GM12878 (cell line): ENCODE data around the gene ADCYAP1R1. TPM values are rescaled to one million over a fixed set of nuclear protein-coding genes. Genes with fewer than 3 reads are reported as not detected.

Experiments
- ATAC-seq: fragments of 200-7000 bp; cut with Tn5 transposase; 3 replicates; pipeline ENCODE4 v1.9.1; 2020; ENCODE audit warnings: mild to moderate bottlenecking, moderate library complexity
- BruUV-seq: library from RNA; stranded (reverse); fragments of 400-500 nt; replicated peaks from 2 replicates; lab custom pipeline; 2021; lab: Mats Ljungman, UMichigan
- CTCF ChIA-PET: fragments of 300-600 bp; sonication (Branson Sonifier 250); formaldehyde crosslinking; extraction: SDS; loops from one replicate; lab custom pipeline; 2021; ENCODE audit warnings: inconsistent platforms; lab: Yijun Ruan, JAX
- POLR2A ChIA-PET: fragments of 350-600 bp; formaldehyde crosslinking; extraction: SDS; loops from one replicate; lab custom pipeline; 2021; ENCODE audit warnings: inconsistent platforms; lab: Charles Lee
- RAD21 ChIA-PET: fragments of 300-600 bp; sonication (Branson Sonifier 250); formaldehyde crosslinking; loops from one replicate; lab custom pipeline; 2023; ENCODE audit warnings: antibody characterized with exemption; ENCODE audit not compliant: unreplicated experiment; lab: Charles Lee
- SMC1A ChIA-PET: fragments of 300-600 bp; sonication (Branson Sonifier 250); formaldehyde crosslinking; loops from one replicate; lab custom pipeline; 2023; ENCODE audit not compliant: unreplicated experiment, uncharacterized antibody; lab: Charles Lee
- DNase-seq: peaks from one replicate; pipeline ENCODE4 v3.0.0-alpha.2; 2011; ENCODE audit warnings: low read depth, low spot score
- FAIRE-seq: peaks from 3 replicates; lab custom pipeline; 2011; peaks lifted over from hg19 to GRCh38; lab: Jason Lieb, UNC
- H2AFZ ChIP-seq: 2 replicates; pipeline ENCODE4 v1.6.0; 2011; ENCODE audit warnings: low read depth, low read length, control low read depth; ENCODE audit not compliant: control insufficient read depth
- H3K27ac ChIP-seq: 2 replicates; pipeline ENCODE4 v1.5.1; 2011; ENCODE audit warnings: control low read depth; ENCODE audit not compliant: control insufficient read depth, insufficient read depth
- H3K27me3 ChIP-seq, 2 experiments: replicated peaks in 1 of 2; 2 replicates each; pipeline versions ENCODE4 v1.6.0 to v1.6.1; 2011; ENCODE audit warnings: low read length in 1 of 2; ENCODE audit not compliant: control insufficient read depth in 2 of 2, insufficient read depth in 2 of 2
- H3K36me3 ChIP-seq, 2 experiments: 2 replicates each; pipeline ENCODE4 v1.5.1; 2011; ENCODE audit warnings: low read length in 1 of 2; ENCODE audit not compliant: control insufficient read depth in 2 of 2, insufficient read depth in 2 of 2
- H3K4me1 ChIP-seq: 2 replicates; pipeline ENCODE4 v1.6.1; 2011; ENCODE audit warnings: mild to moderate bottlenecking, low read length, moderate library complexity, mixed read lengths; ENCODE audit not compliant: control insufficient read depth, insufficient read depth
- H3K4me2 ChIP-seq: 2 replicates; pipeline ENCODE4 v1.6.0; 2011; ENCODE audit warnings: control low read depth; ENCODE audit not compliant: control insufficient read depth, insufficient read depth
- H3K4me3 ChIP-seq: fragments of 200-600 bp; sonication (generic); 2 replicates; pipeline ENCODE4 v1.5.1; 2016
- H3K79me2 ChIP-seq: 2 replicates; pipeline ENCODE4 v1.6.0; 2011; ENCODE audit warnings: low read length; ENCODE audit not compliant: control insufficient read depth, insufficient read depth
- H3K9ac ChIP-seq: 2 replicates; pipeline ENCODE4 v1.8.0; 2011; ENCODE audit warnings: low read length, control low read depth, mixed read lengths; ENCODE audit not compliant: control insufficient read depth, insufficient read depth
- H3K9me3 ChIP-seq: replicated peaks from 3 replicates; pipeline ENCODE4 v1.5.1; 2011; ENCODE audit warnings: mild to moderate bottlenecking, low read length; ENCODE audit not compliant: control insufficient read depth, insufficient read depth
- H4K20me1 ChIP-seq: 2 replicates; pipeline ENCODE4 v1.6.0; 2011; ENCODE audit not compliant: control insufficient read depth, insufficient read depth
- GABPA ChIP-seq: IDR thresholded peaks from 2 replicates; pipeline ENCODE4 v1.6.1; 2014; ENCODE audit warnings: antibody characterized with exemption, low read depth, mild to moderate bottlenecking, inconsistent platforms
- JUND ChIP-seq: IDR thresholded peaks from 2 replicates; pipeline ENCODE4 v1.6.1; 2012; ENCODE audit warnings: low read depth, mild to moderate bottlenecking, low read length, improper control_type of control experiment, moderate library complexity
- MEF2B ChIP-seq: fragments of 450-650 bp; IDR thresholded peaks from 2 replicates; pipeline ENCODE4 v1.6.1; 2018; ENCODE audit warnings: mild to moderate bottlenecking, moderate library complexity; ENCODE audit not compliant: partially characterized antibody, poor library complexity, severe bottlenecking
- SUPT20H ChIP-seq: IDR thresholded peaks from 2 replicates; pipeline ENCODE4 v1.6.1; 2011; ENCODE audit warnings: low read depth, mild to moderate bottlenecking, low read length, moderate library complexity, borderline replicate concordance; ENCODE audit not compliant: control insufficient read depth
- TAF1 ChIP-seq: IDR thresholded peaks from 2 replicates; pipeline ENCODE4 v1.6.1; 2011; ENCODE audit warnings: mild to moderate bottlenecking, low read depth, low read length, borderline replicate concordance
- WGBS: methylation state at CpG from one replicate; pipeline ENCODE4 v1.1.6; 2016; ENCODE audit warnings: low lambda C conversion rate; ENCODE audit not compliant: insufficient replicate concordance, insufficient coverage; ENCODE audit errors: missing lambda C conversion rate; 5-methylcytosine and 5-hydroxymethylcytosine counted together
- in situ Hi-C: fragments of 300-500 bp; cut with MboI; formaldehyde crosslinking; loops from 9 replicates; pipeline ENCODE4 v1.14.3; 2018; ENCODE audit warnings: mixed read lengths
- intact Hi-C: fragments of 100-400 bp; cut with micrococcal nuclease; formaldehyde crosslinking; loops from one replicate; pipeline ENCODE4 v1.14.2; 2022; ENCODE audit not compliant: unreplicated experiment
- polyA plus RNA-seq, 11 experiments: library from polyadenylated mRNA; depleted of rRNA in 4 of 11; unstranded in 6 of 11; stranded (reverse) in 5 of 11; fragments of >200 nt; fragmentation: Nextera tagmentation in 4 of 11; fragmentation: Illumina TruSeq in 1 of 11; extraction: Ambion mirVana in 4 of 11; extraction: Trizol in 1 of 11; gene quantifications; 1 replicate in 1 of 11; 2 replicates in 10 of 11; pipeline versions ENCODE4 v1.2.1 to v1.2.3, GENCODE V29; 2011 to 2016; ENCODE audit warnings: inconsistent platforms in 2 of 11, missing spikeins in 2 of 11, low read depth in 1 of 11
- total RNA-seq, 4 experiments: library from RNA; depleted of rRNA in 3 of 4; stranded (reverse); fragments of >200 nt in 3 of 4; fragmentation: Illumina TruSeq in 1 of 4; extraction: Trizol in 1 of 4; gene quantifications; 2 replicates each; pipeline versions ENCODE4 v1.2.1 to v1.2.3, GENCODE V29; 2013 to 2021
- TF ChIP-seq, protein P1 (sequence below): fragments of 150-350 bp; IDR thresholded peaks from 2 replicates; pipeline ENCODE4 v1.6.1; 2014; ENCODE audit warnings: mild to moderate bottlenecking, low read depth, low read length

The ADCYAP1R1 gene
- total and polyA plus RNA-seq, 10 of the 15 experiments (the other 5 are each of a cell fraction or from before 2014, with no cell fraction given), result not detected

DNA sequence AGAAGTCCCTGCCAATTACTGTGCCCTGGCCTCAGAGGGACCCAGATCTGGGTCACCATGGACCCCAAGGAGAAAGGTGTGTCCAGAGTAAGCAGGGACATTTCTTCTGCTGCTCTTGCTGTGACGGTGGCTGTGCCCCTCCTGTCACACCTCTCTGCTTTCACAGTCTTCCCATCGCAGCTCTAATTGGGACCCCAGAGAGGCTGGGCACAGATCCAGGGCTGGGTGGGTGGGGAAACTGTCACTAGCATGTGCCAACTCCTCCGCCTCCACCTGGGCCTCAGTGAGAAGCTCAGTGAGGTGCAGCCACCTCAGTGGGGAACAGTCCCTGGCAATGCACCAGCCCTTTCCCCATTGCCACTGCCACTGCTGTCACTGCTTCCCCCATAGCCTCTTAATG, 37.3 kb upstream of the ADCYAP1R1 start:
- H3K27ac ChIP-seq, result no peak overlapping the region
- H3K4me3 ChIP-seq, result no peak overlapping the region
- POLR2A ChIA-PET, result no interaction called here
- no peaks in the 10 kb centered on the region for H3K36me3 ChIP-seq
- 30% methylated on average over 3 of the region's 3 CpGs for WGBS
- FAIRE-seq (no peak), DNase-seq (no peak), ATAC-seq (no peak)
- no peak overlapping the region for H3K4me2 ChIP-seq
- in situ Hi-C loops, result no loop called here
- H3K9me3 ChIP-seq, result no peaks in the 10 kb centered on the region; the same call in 2 of the 3 replicates
- H4K20me1 ChIP-seq, result no peaks in the 10 kb centered on the region
- H3K4me1 ChIP-seq, result no peaks in the 10 kb centered on the region
- BruUV-seq, result no TSS peak
- no peaks in the 10 kb centered on the region for H3K79me2 ChIP-seq
- H3K27me3 ChIP-seq, result no peaks in the 10 kb centered on the region; a peak in 1 of 4 replicates
- TF ChIP-seq SUPT20H (no peak), MEF2B (no peak), JUND (no peak), GABPA (no peak), TAF1 (no peak)
- TF ChIP-seq, protein P1, sequence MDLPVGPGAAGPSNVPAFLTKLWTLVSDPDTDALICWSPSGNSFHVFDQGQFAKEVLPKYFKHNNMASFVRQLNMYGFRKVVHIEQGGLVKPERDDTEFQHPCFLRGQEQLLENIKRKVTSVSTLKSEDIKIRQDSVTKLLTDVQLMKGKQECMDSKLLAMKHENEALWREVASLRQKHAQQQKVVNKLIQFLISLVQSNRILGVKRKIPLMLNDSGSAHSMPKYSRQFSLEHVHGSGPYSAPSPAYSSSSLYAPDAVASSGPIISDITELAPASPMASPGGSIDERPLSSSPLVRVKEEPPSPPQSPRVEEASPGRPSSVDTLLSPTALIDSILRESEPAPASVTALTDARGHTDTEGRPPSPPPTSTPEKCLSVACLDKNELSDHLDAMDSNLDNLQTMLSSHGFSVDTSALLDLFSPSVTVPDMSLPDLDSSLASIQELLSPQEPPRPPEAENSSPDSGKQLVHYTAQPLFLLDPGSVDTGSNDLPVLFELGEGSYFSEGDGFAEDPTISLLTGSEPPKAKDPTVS, result no peak
- TF ChIP-seq, all 136 proteins: peak for 0
- Histone ChIP-seq H3K9ac (no peak overlapping the region), H2AFZ (no peak overlapping the region)
- intact Hi-C loops, result no loop called here
- ChIA-PET RAD21 (no interaction called here), SMC1A (no interaction called here), CTCF (no interaction called here)
